HG03439 (cell line): ENCODE results near the gene LGALS4.
"Not testable (repeated sequence)": the region's sequence is repeated elsewhere in the genome, so short reads cannot be mapped to it uniquely, and the experiment has no call there.

ENCODE experiments used
- ATAC-seq: cut with Tn5 transposase; IDR thresholded peaks from one replicate; pipeline ENCODE4 v1.9.1; 2021; ENCODE audit warnings: mild to moderate bottlenecking, moderate library complexity; ENCODE audit not compliant: unreplicated experiment

The LGALS4 gene

DNA sequence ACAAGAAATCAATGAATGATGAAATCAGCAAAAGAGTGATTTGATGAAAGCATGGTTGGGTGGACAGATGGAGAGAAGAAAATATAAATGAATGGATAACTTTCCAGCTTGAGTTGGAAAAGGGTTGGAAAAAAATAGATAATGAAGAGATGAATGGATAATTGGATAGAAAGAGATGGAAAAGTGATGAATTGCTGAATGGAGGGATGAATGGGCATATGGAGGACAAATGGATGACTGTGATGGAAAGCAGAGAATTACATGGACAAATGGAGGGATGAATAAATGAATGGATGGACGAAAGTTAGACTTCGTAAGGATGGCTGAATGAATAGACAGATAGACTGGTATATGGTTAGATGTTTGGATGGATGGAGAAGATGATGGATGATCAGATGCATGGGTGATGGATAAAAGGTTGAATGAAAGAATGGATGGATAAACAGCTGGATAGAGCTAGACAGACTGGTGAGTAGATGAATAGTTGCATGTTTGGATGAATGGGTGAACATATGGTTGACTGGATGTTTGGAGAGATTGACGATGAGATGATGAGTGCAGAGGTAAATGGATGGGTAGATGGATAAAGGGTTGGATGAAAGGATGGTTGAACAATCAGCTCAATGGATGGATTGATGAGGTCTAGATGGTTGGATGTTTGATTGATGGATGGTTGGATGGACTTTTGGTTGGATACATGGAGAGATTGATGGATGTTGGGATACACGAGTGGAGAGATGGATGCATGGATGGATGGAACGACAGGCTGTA lies 12.0 kb downstream of the LGALS4 start:
- no peak for ATAC-seq

- ATAC-seq, result no peak
Measured at GRCh38 chr19:38799104-38799503, 13.6 kb downstream of the LGALS4 start.

GRCh38 chr19:38797781-38798180 lies 15.0 kb downstream of the LGALS4 start:
- ATAC-seq, result not testable (repeated sequence)

DNA sequence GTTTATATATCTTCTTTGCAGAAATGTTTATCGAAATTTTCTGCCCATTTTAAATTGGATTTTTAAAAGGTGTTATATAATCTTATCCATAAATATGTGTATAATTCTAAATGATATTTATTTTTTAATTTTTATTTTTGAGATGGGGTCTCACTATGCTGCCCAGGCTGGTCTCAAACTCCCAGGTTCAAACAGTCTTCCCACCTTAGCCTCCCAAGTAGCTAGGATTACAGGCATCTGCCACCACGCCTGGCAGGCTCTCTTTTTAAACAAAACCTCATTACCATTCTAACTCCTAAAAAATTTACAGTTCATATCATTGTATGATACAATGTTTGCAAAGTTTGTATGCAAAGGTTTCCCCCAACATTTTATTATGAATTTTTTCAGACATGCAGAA lies 16.6 kb downstream of the LGALS4 start:
- ATAC-seq, result no peak

DNA sequence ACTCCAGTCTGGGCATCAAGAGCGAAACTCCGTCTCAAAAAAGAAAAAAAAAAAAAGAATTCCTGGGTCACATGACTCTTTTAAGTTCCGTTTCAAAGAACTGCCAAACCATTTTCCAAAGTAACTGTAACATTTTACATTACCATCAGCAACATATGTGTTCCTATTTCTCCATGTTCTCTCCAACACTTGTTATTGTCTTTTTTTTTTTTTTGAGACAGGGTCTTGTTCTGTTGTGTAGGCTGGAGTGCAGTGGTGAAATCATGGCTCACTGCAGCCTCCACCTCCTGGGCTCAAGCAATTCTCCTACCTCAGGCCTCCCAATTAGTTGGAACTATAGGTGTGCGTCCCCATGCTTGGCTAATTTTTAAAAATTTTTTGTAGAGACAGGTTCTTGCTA lies 17.2 kb downstream of the LGALS4 start:
- ATAC-seq, result no peak

GRCh38 chr19:38793671-38794070 lies 19.1 kb downstream of the LGALS4 start:
- ATAC-seq, result no peak

GRCh38 chr19:38793177-38793576 lies 19.6 kb downstream of the LGALS4 start:
- ATAC-seq, result no peak

- no peak for ATAC-seq
Measured at GRCh38 chr19:38792250-38793111, 20.3 kb downstream of the LGALS4 start.

- ATAC-seq, result not testable (repeated sequence)
Measured at GRCh38 chr19:38791451-38792064, 21.2 kb downstream of the LGALS4 start.

DNA sequence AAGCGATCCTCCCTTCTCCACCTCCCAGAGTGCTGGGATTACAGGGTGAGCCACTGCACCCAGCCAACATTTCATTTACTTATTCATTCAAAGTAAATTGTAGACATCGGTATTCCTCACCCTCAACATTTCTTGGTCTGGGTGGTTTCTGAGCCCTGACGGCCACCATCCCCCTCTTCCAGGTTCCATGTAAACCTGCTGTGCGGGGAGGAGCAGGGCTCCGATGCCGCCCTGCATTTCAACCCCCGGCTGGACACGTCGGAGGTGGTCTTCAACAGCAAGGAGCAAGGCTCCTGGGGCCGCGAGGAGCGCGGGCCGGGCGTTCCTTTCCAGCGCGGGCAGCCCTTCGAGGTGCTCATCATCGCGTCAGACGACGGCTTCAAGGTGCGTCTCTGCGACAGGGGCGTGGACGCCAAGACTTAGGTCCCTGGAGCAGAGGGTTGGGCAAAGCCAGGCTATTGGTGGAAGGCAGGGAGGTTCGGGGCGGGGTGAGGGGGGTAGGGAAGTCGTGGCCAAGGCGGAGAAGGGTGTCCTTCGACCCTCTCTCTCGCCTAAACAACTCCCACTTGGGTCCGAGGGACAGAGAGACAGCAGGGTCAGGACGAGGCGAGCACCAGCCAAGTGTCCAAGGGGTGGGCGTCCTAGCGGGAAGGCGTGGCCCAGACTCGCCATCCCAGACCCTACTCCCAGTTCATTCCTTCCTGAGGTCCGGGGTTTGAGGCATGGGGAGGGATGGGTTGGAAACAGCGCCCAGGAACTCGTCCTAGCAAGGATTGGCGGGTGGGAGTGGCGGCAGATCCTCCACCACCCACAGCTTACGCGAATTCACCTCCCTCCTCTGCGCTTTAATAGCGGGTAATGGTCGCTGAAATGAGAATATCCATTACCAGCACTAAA lies 22.0 kb downstream of the LGALS4 start:
- ATAC-seq, result not testable (repeated sequence)

GRCh38 chr19:38788478-38789243 lies 24.1 kb downstream of the LGALS4 start, which contains the start of gene LGALS7B:
TSS of gene LGALS7B (plus strand) at chr19:38789200. CDS start at chr19:38789227, 27 bp downstream.
- ATAC-seq, result no peak

GRCh38 chr19:38786572-38787265 lies 26.0 kb downstream of the LGALS4 start:
- ATAC-seq, result no peak

DNA sequence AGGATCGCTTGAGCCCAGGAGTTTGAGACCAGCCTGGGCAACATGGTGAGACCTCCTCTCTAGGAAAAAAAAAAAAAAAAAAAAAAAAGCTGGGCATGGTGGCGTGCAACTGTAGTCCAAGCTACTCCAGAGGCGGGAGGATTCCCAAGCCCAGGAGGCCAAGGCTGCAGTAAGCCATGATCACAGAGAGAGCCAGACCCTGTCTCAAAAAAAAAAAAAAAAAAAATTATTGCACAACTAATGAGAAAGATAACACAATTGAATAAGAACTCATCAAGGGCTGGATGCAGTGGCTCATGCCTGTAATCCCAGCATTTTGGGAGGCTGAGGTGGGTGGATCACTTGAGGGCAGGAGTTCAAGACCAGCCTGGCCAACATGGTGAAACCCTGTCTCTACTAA lies 26.7 kb downstream of the LGALS4 start:
- ATAC-seq, result not testable (repeated sequence)

DNA sequence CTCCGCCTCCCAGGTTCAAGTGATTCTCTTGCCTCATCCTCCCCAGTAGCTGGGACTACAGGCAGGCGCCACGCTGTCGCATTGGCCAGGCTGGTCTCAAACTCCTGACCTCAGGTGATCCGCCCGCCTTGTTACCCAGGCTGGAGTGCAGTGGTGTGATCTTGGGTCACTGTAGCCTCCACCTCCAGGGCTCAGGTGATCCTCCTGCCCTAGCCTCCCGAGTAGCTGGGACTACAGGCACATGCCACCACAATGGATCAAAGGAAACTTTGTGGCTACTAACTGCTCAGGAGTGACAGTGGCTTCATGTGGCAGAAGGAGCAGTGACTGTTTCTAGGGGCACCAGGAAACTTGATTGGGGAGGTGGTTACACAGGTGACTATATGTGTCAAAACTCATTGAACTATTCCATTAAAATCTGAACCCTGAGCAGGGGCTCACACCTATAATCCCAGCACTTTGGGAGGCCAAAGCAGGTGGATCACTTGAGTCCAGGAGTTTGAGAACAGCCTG lies 27.5 kb downstream of the LGALS4 start:
- ATAC-seq, result no peak

GRCh38 chr19:38784224-38784623 lies 28.5 kb downstream of the LGALS4 start:
- no peak for ATAC-seq

DNA sequence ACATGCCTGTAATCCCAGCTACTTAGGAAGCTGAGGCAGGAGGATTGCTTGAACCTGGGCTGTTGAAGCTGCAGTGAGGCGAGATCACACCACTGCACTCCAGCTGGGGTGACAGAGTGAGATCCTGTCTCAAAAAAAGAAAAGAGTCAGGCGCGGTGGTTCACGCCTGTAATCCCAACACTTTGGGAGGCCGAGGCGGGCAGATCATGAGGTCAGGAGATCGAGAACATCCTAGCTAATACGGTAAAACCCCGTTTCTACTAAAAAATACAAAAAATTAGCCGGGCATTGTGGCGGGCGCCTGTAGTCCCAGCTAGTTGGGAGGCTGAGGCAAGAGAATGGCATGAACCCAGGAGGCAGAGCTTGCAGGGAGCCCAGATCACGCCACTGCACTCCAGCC lies 30.5 kb downstream of the LGALS4 start:
- ATAC-seq, result not testable (repeated sequence)

DNA sequence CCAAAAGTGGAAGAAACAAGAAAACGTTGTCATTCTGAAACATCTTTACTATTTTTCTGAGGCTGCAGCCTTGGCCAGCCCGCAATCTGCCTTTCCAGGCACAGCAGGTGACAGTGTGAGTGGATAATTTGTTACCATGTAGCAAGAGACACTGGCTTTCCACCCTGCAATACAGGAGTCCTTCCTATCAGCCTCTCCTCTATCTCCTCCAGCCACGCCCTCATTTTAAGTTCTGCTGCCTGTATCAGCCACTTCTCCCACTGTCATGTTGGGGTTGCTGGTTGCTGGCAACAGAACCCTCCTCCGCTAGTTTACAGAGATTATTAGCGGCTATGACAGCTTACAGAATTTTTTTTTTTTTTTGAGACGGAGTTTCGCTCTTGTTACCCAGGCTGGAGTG lies 31.7 kb downstream of the LGALS4 start:
- ATAC-seq, result no peak

DNA sequence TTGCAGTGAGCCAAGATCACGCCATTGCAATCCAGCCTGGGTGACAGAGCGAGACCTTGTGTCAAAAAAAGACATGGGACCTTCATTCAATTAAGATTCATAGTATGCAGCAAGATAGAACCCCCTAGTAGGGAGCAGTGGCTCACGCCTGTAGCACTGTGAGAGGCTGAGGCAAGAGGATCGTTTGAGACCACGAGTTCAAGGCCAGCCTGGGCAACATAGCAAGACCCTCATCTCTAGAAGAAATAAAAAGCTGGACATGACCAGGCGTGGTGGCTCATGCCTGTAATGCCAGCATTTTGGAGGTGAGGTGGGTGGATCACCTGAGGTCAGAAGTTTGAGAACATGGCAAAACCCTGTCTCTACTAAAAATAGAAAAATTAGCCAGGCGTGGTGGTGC lies 32.3 kb downstream of the LGALS4 start:
- no peak for ATAC-seq

- ATAC-seq, result no peak
Measured at GRCh38 chr19:38778733-38779132, 34.0 kb downstream of the LGALS4 start.
